H1 (cell line): ENCODE measurements around the gene AMN.

Source experiments
- CEBPB ChIP-seq: IDR thresholded peaks from 2 replicates; pipeline ENCODE4 v1.6.1; 2012; ENCODE audit warnings: low read depth, low read length
- CREB1 ChIP-seq: IDR thresholded peaks from 2 replicates; pipeline ENCODE4 v1.6.1; 2012; ENCODE audit warnings: inconsistent platforms
- EGR1 ChIP-seq: IDR thresholded peaks from 2 replicates; pipeline ENCODE4 v1.6.1; 2011; ENCODE audit warnings: low read depth, low read length, borderline replicate concordance
- EP300 ChIP-seq, 2 experiments: IDR thresholded peaks; 1 replicate in 1 of 2; 2 replicates in 1 of 2; pipeline ENCODE4 v1.6.1; 2011 to 2012; ENCODE audit warnings: low read depth in 2 of 2, low read length in 2 of 2, mild to moderate bottlenecking in 2 of 2, borderline replicate concordance in 1 of 2, inconsistent platforms in 1 of 2, moderate library complexity in 1 of 2
- EZH2 ChIP-seq: fragments of 200-600 bp; sonication (generic); IDR thresholded peaks from 2 replicates; pipeline ENCODE4 v1.7.1; 2012; ENCODE audit warnings: low read depth, mild to moderate bottlenecking, moderate library complexity, low read length, inconsistent platforms; ENCODE audit not compliant: severe bottlenecking
- GABPA ChIP-seq: IDR thresholded peaks from 2 replicates; pipeline ENCODE4 v1.6.1; 2011; ENCODE audit warnings: mild to moderate bottlenecking, low read length, moderate library complexity, borderline replicate concordance; ENCODE audit not compliant: insufficient read depth
- HDAC6 ChIP-seq: IDR thresholded peaks from one replicate; pipeline ENCODE4 v1.7.1; 2012; ENCODE audit warnings: low read depth, mild to moderate bottlenecking, inconsistent platforms, low read length, moderate library complexity
- JUND ChIP-seq: IDR thresholded peaks from 2 replicates; pipeline ENCODE4 v1.6.1; 2011; ENCODE audit warnings: mild to moderate bottlenecking, improper control_type of control experiment, low read length
- POLR2A ChIP-seq, 2 experiments: IDR thresholded peaks; 1 replicate in 1 of 2; 2 replicates in 1 of 2; pipeline ENCODE4 v1.6.1; 2011; ENCODE audit warnings: low read depth in 2 of 2, low read length in 2 of 2, mild to moderate bottlenecking in 2 of 2; ENCODE audit errors: control extremely low read depth in 1 of 2
- TBP ChIP-seq: IDR thresholded peaks from 2 replicates; pipeline ENCODE4 v1.6.1; 2011; ENCODE audit warnings: low read depth, low read length, improper control_type of control experiment
- YY1 ChIP-seq: IDR thresholded peaks from 2 replicates; pipeline ENCODE4 v1.6.1; 2011; ENCODE audit warnings: low read depth, mild to moderate bottlenecking, low read length
- TF ChIP-seq, protein P1 (sequence below), 3 experiments: IDR thresholded peaks; 1 replicate in 2 of 3; 2 replicates in 1 of 3; pipeline versions ENCODE4 v1.5.1 to v1.6.1; 2011; ENCODE audit warnings: low read length in 3 of 3, mild to moderate bottlenecking in 3 of 3, inconsistent platforms in 2 of 3, low read depth in 1 of 3, moderate library complexity in 1 of 3; ENCODE audit not compliant: insufficient read depth in 1 of 3; ENCODE audit errors: control extremely low read depth in 1 of 3
- TF ChIP-seq, protein P2 (sequence below): IDR thresholded peaks from 2 replicates; pipeline ENCODE4 v1.6.1; 2012; ENCODE audit warnings: inconsistent platforms

DNA sequence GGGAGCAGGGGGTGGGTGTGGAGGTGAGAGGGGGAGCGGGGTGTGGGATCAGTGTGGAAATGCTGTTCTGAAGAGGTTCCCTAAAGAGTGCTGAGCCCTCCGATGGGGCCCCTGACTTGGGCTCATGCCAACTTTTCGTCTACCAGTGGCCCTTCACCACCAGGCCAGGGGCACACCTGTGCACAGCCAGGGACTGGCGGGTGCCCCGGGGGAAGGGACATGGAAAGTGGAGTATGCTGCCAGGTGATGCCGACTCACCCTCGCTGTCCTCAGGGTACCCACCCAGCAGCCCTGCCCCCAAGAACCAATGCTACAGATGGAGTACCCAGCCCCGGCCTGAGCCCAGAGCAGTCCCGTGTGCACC, 26.2 kb downstream of the AMN start:
- TF ChIP-seq, protein P1, sequence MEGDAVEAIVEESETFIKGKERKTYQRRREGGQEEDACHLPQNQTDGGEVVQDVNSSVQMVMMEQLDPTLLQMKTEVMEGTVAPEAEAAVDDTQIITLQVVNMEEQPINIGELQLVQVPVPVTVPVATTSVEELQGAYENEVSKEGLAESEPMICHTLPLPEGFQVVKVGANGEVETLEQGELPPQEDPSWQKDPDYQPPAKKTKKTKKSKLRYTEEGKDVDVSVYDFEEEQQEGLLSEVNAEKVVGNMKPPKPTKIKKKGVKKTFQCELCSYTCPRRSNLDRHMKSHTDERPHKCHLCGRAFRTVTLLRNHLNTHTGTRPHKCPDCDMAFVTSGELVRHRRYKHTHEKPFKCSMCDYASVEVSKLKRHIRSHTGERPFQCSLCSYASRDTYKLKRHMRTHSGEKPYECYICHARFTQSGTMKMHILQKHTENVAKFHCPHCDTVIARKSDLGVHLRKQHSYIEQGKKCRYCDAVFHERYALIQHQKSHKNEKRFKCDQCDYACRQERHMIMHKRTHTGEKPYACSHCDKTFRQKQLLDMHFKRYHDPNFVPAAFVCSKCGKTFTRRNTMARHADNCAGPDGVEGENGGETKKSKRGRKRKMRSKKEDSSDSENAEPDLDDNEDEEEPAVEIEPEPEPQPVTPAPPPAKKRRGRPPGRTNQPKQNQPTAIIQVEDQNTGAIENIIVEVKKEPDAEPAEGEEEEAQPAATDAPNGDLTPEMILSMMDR (IDR thresholded peaks at IDR 0.05; ENCODE audit: control extremely low read depth in 1 of 3, insufficient read depth in 1 of 3, low read depth in 1 of 3, low read length in 3 of 3) = no peak
- no peak for TF ChIP-seq EP300 (IDR thresholded peaks at IDR 0.05; ENCODE audit: borderline replicate concordance in 1 of 2, low read depth in 2 of 2, low read length in 2 of 2)
- no peak for TF ChIP-seq TBP
- TF ChIP-seq, protein P2, sequence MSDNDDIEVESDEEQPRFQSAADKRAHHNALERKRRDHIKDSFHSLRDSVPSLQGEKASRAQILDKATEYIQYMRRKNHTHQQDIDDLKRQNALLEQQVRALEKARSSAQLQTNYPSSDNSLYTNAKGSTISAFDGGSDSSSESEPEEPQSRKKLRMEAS = no peak
- TF ChIP-seq EZH2 = no peak
- TF ChIP-seq GABPA = no peak
- TF ChIP-seq YY1 = no peak
- TF ChIP-seq EGR1 = no peak
- no peak for TF ChIP-seq POLR2A (IDR thresholded peaks at IDR 0.05; ENCODE audit: control extremely low read depth in 1 of 2, low read depth in 2 of 2, low read length in 2 of 2)
- TF ChIP-seq JUND = no peak
- TF ChIP-seq CEBPB = no peak
- no peak for TF ChIP-seq HDAC6
- TF ChIP-seq CREB1 = no peak
